ENCODE measurements around the gene ZNF329.
"Not testable (repeated sequence)": the region's sequence is repeated elsewhere in the genome, so short reads cannot be mapped to it uniquely, and the experiment has no call there.

Gene ZNF329

GRCh38 chr19:58150328-58150921 is at the start of gene ZNF329:
TSS of gene ZNF329 (minus strand) at chr19:58150789. CDS start at chr19:58129503, 21,286 bp downstream.
- DNase-seq: peak; percentile 18

DNA sequence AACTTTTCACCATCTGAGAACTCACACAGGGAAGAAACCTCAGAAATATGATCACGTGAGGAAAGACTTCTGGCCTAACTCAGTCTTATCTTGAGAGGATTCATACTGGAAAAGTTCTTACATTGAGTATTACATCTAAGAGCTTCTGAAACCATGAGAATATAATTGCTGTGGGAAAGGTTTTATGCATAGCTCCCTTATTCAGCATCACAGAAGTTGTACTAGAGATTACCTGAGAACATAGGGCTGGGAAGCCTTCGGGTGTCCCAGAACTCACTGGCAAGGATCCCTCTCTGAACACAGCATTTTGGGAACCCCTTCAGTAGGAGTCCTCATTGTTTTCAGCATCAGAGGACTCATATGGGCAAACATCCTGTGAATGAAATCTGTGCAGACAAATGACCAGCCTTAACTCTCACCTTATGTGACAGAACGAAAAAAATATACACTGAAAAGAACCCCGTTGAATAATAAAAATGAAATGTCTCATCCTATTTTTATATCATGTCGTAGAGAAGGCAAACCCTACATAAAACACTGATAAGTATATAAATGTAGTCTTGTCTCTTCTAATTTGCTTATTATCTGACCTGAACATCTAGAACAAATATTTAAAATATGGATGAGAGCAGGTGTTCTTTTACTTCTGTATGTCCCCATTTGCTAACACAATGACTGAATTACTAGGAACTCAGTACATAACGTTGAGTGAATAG is 46.5 kb upstream of the ZNF329 start:
- no peak for DNase-seq

DNA sequence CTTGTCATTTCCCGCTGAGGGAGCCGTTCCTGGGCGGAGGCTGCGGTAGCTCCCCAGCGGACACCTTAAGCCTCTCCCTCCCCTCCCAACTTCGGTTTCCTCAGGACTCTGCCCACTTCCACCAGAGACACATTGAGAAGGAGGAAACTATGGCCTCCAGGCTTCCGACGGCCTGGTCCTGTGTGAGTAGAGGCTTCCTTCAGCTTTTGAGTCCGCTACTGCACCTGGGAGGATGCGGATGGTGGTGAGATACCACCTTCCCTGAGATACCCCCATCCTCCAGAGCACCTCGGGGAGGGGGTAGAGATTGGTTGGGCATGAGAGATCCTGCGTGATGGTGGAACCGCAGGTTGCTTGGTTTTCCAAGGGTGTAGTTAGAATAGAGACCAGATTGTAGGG is 33.2 kb upstream of the ZNF329 start:
- DNase-seq: no peak

GRCh38 chr19:58182989-58183816 is 32.6 kb upstream of the ZNF329 start, which contains the start of gene ZNF274:
TSS of gene ZNF274 (plus strand) at chr19:58183061. CDS start at chr19:58183966, 905 bp downstream.
- no peak for DNase-seq

DNA sequence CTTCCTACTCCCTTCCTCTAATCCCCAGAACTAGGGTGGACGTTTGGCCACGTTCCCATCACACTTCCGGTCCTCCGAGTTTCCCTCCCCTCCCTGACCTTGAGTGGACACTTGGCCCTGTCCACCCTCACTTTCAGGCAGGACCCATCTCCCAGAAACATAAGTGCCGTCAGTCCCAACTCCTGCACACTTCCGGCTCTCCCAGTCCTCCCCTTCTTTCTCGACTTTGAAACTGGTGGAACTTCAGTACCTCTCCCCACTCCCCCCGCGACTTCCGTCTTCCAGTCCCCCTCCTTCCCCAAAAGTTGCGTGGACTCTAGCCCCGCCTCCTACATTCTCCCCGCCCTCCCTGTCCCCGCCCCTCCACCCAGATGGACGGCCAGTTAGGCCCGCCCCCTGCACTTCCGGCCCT is 32.0 kb upstream of the ZNF329 start:
- no peak for DNase-seq

DNA sequence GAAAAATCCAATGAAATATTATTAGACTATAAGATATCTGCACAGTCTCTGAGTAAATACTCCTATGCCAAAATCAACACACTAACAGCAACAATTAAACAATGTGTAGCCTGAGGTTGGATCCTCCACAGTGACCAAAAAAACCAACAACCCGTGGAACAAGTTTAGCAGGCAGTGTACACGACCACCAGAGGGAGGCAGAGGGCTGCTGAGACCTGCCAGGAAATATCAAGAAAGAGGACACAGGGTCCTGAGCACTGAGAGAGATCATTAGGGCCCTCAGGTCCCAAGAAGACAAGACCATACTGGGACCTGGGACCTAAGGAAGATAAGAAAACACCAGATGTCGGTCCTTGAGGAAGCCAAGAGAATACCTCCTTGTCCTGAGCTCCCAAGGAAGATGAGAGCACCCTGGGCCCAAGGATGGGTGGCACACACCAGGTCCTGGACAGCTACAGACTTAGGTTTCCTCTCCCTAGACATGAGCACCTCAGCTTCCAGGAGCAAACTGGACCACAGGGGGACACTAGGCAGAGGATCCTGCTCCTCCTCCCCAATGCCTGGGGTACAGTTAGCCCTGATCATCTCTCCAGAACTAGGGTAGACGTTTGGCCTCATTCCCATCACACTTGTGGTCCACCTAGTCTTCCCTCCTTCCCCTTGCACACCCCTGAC is 31.4 kb upstream of the ZNF329 start:
- DNase-seq: no peak

DNA sequence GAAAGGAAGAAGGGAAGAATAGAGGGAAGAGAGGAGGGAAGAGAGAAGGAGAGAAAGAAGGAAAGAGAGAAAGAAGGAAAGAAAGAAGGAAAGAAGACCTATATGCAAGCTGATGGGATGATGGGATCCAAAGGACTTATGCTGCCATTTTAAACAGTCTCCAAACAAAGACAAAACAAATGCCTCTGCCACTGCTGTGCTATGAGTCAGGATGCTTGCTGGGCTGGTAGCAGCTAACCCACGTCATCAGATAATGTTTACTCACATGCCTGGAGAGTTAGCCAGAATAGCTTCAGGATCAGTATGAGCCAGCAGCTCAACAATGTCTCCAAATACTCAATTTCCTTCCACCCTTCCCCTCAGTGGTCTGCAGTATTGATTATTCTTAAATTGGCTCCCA is 20.3 kb upstream of the ZNF329 start:
- no peak for DNase-seq

GRCh38 chr19:58166708-58167280 is 16.2 kb upstream of the ZNF329 start:
- no peak for DNase-seq

DNA sequence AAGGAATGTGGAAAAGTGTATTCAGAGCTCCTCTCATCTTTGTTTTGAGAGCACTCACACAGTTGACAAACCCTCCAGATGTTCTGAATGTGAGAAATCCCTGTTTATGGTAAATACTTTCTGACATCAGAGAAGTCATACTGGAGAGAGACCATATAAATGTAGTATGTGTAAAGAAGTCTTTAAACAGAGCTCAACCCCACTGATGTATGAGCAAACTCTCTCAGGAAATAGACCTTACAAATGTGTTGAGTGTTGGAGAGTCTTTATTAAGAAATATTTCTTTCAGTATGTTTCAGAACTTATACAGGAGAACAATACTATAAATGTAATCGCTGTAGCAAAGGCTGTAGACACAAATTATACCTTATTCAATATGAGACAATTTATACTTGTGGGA is 15.7 kb upstream of the ZNF329 start:
- DNase-seq: no peak

GRCh38 chr19:58157045-58157728 is 6.6 kb upstream of the ZNF329 start:
- DNase-seq: no peak

GRCh38 chr19:58154679-58155648 is 4.4 kb upstream of the ZNF329 start:
- peak; percentile 43 for DNase-seq

- DNase-seq: no peak
These were observed 3.7 kb upstream of the ZNF329 start for GRCh38 chr19:58154287-58154678.

- DNase-seq: no peak
These were observed 2.8 kb upstream of the ZNF329 start for GRCh38 chr19:58153386-58153785.

- DNase-seq: not testable (repeated sequence)
These were observed 3.1 kb downstream of the ZNF329 start for GRCh38 chr19:58147475-58147874.

DNA sequence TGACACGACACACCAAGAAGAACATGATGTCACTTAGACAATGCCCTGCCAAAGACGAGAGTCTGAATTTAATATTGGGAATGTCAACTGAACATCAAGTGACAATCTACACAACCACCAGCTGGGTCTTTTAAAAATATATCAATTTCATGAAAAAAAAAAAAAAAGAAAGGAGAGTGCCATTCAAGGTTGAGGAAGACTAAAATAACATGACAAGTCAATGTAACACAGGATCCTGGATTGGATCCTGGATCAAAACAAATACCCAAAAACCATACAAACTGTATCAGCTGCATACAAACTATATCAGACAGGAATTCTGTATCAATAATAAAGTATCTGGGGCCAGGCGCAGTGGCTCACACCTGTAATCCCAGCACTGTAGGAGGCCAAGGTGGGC is 4.7 kb downstream of the ZNF329 start:
- no peak for DNase-seq

- no peak for DNase-seq
These were observed 16.3 kb downstream of the ZNF329 start for GRCh38 chr19:58134244-58134643.

- no peak for DNase-seq
These were observed 21.3 kb downstream of the ZNF329 start for GRCh38 chr19:58129284-58129683.

DNA sequence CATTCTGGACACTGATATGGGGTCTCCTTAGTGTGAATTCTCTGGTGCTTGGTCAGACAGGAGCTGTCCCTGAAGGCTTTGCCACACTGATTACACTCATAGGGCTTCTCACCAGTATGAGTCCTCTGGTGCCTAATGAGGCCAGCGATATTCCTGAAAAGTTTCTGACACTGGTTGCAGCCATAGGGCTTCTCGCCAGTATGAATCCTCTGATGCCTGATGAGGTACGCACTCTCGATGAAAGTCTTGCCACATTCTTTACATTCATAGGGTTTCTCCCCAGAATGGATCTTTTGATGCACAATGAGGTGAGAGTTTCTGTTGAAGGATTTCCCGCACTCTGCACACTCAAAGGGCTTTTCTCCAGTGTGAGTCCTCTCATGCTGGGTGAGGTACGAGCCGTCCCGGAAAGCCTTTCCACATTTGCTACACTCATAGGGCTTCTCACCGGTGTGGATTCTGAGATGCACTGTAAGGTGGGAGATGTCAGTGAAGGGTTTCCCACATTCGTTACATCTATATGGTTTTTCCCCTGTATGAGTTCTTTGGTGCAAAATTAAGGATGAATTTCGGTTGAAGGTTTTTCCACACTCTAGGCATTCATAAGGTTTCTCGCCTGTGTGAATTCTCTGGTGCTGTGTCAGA is 22.4 kb downstream of the ZNF329 start:
- DNase-seq: no peak

DNA sequence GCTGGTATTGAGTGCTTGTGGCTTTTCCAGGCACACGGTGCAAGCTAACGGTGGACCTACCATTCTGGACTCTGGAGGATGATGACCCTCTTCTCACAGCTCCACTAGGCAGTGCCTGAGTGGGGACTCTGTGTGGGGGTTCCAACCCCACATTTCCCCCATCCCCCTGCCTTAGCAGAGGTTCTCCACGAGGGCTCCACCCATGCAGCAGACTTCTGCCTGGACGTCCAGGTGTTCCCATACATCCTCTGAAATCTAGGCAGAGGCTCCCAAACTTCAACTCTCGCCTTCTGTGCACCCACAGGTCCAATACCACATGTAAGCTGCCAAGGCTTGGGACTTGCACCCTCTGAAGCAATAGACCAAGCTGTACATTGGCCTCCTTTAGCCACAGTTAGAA is 27.2 kb downstream of the ZNF329 start:
- no peak for DNase-seq

GRCh38 chr19:58118979-58119733 is 31.4 kb downstream of the ZNF329 start:
- DNase-seq: no peak
